WTC11 (cell line): ENCODE results near the gene GLYATL2. TPM values are rescaled to one million over a fixed set of nuclear protein-coding genes. Genes with fewer than 3 reads are reported as not detected.
A peak's percentile ranks its signal among the peaks of the same experiment; 100 is the strongest.

Experiments
- ATAC-seq: fragments of 200-7000 bp; cut with Tn5 transposase; 2 replicates; pipeline ENCODE4 v1.10.0; 2021; ENCODE audit warnings: mild to moderate bottlenecking, moderate library complexity
- CTCF ChIA-PET: fragments of 300-600 bp; sonication (Branson Sonifier 250); formaldehyde crosslinking; loops from one replicate; lab custom pipeline; 2021; ENCODE audit warnings: antibody characterized with exemption; lab: Charles Lee
- POLR2A ChIA-PET: fragments of 350-600 bp; sonication (Branson Sonifier 250); formaldehyde crosslinking; loops from one replicate; lab custom pipeline; 2021; ENCODE audit warnings: antibody characterized with exemption; lab: Charles Lee
- DNase-seq: peaks from one replicate; pipeline ENCODE4 v3.0.0; 2021; ENCODE audit warnings: low spot score
- H3K27ac Mint-ChIP-seq: 2 replicates; pipeline ENCODE4 v1.8.0; 2021; ENCODE audit warnings: mixed read lengths
- H3K27me3 Mint-ChIP-seq: 2 replicates; pipeline ENCODE4 v1.8.0; 2021; ENCODE audit warnings: low read depth, mild to moderate bottlenecking, moderate library complexity, mixed read lengths
- H3K36me3 Mint-ChIP-seq: 2 replicates; pipeline ENCODE4 v1.8.0; 2021; ENCODE audit warnings: mixed read lengths
- H3K4me1 Mint-ChIP-seq: 2 replicates; pipeline ENCODE4 v1.8.0; 2022; ENCODE audit warnings: mixed read lengths
- H3K4me3 Mint-ChIP-seq: 2 replicates; pipeline ENCODE4 v1.8.0; 2021; ENCODE audit warnings: mild to moderate bottlenecking, moderate library complexity, mixed read lengths
- H3K9me3 Mint-ChIP-seq: 2 replicates; pipeline ENCODE4 v1.8.0; 2021; ENCODE audit warnings: mixed read lengths
- ARID4B ChIP-seq: sonication (generic); formaldehyde crosslinking; IDR thresholded peaks from 2 replicates; pipeline ENCODE4 v1.8.0; 2023; ENCODE audit warnings: missing genetic modification reagents, mild to moderate bottlenecking, borderline replicate concordance
- ATF3 ChIP-seq: sonication (generic); formaldehyde crosslinking; conservative IDR thresholded peaks from 2 replicates; pipeline ENCODE4 v1.8.1; 2022; ENCODE audit warnings: mild to moderate bottlenecking, missing genetic modification reagents
- CREM ChIP-seq: sonication (generic); formaldehyde crosslinking; IDR thresholded peaks from 2 replicates; pipeline ENCODE4 v1.8.1; 2022; ENCODE audit warnings: mild to moderate bottlenecking, missing genetic modification reagents, moderate library complexity
- CTCF ChIP-seq: fragments of 200-600 bp; IDR thresholded peaks from 2 replicates; pipeline ENCODE4 v1.8.0; 2022; ENCODE audit warnings: antibody characterized with exemption
- ELF4 ChIP-seq: sonication (generic); formaldehyde crosslinking; IDR thresholded peaks from 2 replicates; pipeline ENCODE4 v1.8.1; 2022; ENCODE audit warnings: low read depth, mild to moderate bottlenecking, moderate library complexity, missing genetic modification reagents
- JAZF1 ChIP-seq: fragments of 250-450 bp; sonication (Bioruptor Pico); IDR thresholded peaks from 2 replicates; pipeline ENCODE4 v1.9.0; 2021; ENCODE audit warnings: moderate library complexity, mild to moderate bottlenecking, inconsistent platforms
- JUN ChIP-seq: sonication (generic); formaldehyde crosslinking; IDR thresholded peaks from 2 replicates; pipeline ENCODE4 v1.8.0; 2023; ENCODE audit warnings: mild to moderate bottlenecking, missing genetic modification reagents
- MXD4 ChIP-seq: fragments of 250-450 bp; sonication (Bioruptor Pico); IDR thresholded peaks from 2 replicates; pipeline ENCODE4 v1.8.0; 2021; ENCODE audit warnings: mild to moderate bottlenecking, moderate library complexity, borderline replicate concordance
- NFYB ChIP-seq: sonication (generic); formaldehyde crosslinking; conservative IDR thresholded peaks from 2 replicates; pipeline ENCODE4 v1.8.0; 2022; ENCODE audit warnings: low read depth, missing genetic modification reagents
- SMAD3 ChIP-seq: sonication (generic); formaldehyde crosslinking; IDR thresholded peaks from 2 replicates; pipeline ENCODE4 v1.8.0; 2022; ENCODE audit warnings: missing genetic modification reagents, mild to moderate bottlenecking, borderline replicate concordance
- ZBTB43 ChIP-seq: sonication (generic); formaldehyde crosslinking; IDR thresholded peaks from 2 replicates; pipeline ENCODE4 v1.8.1; 2023; ENCODE audit warnings: mild to moderate bottlenecking, missing genetic modification reagents
- ZNF263 ChIP-seq: sonication (generic); formaldehyde crosslinking; IDR thresholded peaks from 2 replicates; pipeline ENCODE4 v1.8.1; 2022; ENCODE audit warnings: low read depth, mild to moderate bottlenecking, moderate library complexity, missing genetic modification reagents
- ZNF532 ChIP-seq: fragments of 250-450 bp; sonication (Bioruptor Pico); IDR thresholded peaks from 2 replicates; pipeline ENCODE4 v1.9.0; 2021; ENCODE audit warnings: mild to moderate bottlenecking, borderline replicate concordance
- total RNA-seq: library from RNA; stranded (reverse); gene quantifications from 3 replicates; pipeline ENCODE4 v1.2.3, GENCODE V29; 2021

The GLYATL2 gene
- total RNA-seq, 1 experiment from 2014 or later = 0.20 TPM

- no peak for TF ChIP-seq ARID4B
- no peak for TF ChIP-seq SMAD3
- TF ChIP-seq, all 79 proteins: peak for 0
Measured at GRCh38 chr11:58796333-58796732, 48.2 kb downstream of the GLYATL2 start (continued).

- TF ChIP-seq JAZF1 (CRISPR knock-in tag) = no peak
- TF ChIP-seq CTCF = peak; percentile 69
- TF ChIP-seq ATF3 (CRISPR knock-in tag) = no peak
- no peak for TF ChIP-seq ELF4
- TF ChIP-seq, all 79 proteins: peak for 1
- ChIA-PET CTCF (interaction anchor here (0.7 to 1.8 kb wide), 16 partner anchors 8 to 370 kb away, joined by 3 to 9 read pairs (median 4); partner anchors contain the start of gene LPXN), POLR2A (no interaction called here)
- no peak overlapping the region for H3K27ac Mint-ChIP-seq
- DNase-seq (peak; percentile 25), ATAC-seq (peak; percentile 98)
- H3K9me3 Mint-ChIP-seq = peaks cover 43% of the 10 kb centered on the region
- no peaks in the 10 kb centered on the region for H3K4me1 Mint-ChIP-seq
- peaks cover 24% of the 10 kb centered on the region for H3K36me3 Mint-ChIP-seq
- no peak overlapping the region for H3K4me3 Mint-ChIP-seq
- no peaks in the 10 kb centered on the region for H3K27me3 Mint-ChIP-seq
Measured at GRCh38 chr11:58788355-58789023, 56.0 kb downstream of the GLYATL2 start.

GRCh38 chr11:58787903-58788302 is 56.6 kb downstream of the GLYATL2 start:
- H3K36me3 Mint-ChIP-seq = peaks cover 18% of the 10 kb centered on the region
- no peaks in the 10 kb centered on the region for H3K4me1 Mint-ChIP-seq
- no peak for ATAC-seq
- H3K27ac Mint-ChIP-seq = no peak overlapping the region
- no peak for DNase-seq
- peaks cover 46% of the 10 kb centered on the region for H3K9me3 Mint-ChIP-seq
- H3K4me3 Mint-ChIP-seq = no peak overlapping the region
- TF ChIP-seq MXD4 (CRISPR knock-in tag) (no peak), ZNF263 (CRISPR knock-in tag) (no peak), ZBTB43 (CRISPR knock-in tag) (no peak), ZNF532 (CRISPR knock-in tag) (no peak), CREM (CRISPR knock-in tag) (no peak), NFYB (CRISPR knock-in tag) (no peak), JUN (CRISPR knock-in tag) (no peak)
- ChIA-PET CTCF (interaction anchor here (0.7 to 1.8 kb wide), 15 partner anchors 8 to 348 kb away, joined by 3 to 9 read pairs (median 4); partner anchors contain the start of gene LPXN), POLR2A (no interaction called here)
- H3K27me3 Mint-ChIP-seq = no peaks in the 10 kb centered on the region
